Measurements from ENCODE around the gene PERM1. TPM values are rescaled to one million over a fixed set of nuclear protein-coding genes. Genes with fewer than 3 reads are reported as not detected.
A peak's percentile ranks its signal among the peaks of the same experiment; 100 is the strongest.

PERM1 gene
- total and polyA plus RNA-seq, 2 of the 13 experiments (the other 11 are each of a cell fraction or from before 2014, with no cell fraction given), result 0.04 to 0.29 TPM

GRCh38 chr1:963746-964525, 18.0 kb downstream of the PERM1 start:
- FAIRE-seq, result no peak

DNA sequence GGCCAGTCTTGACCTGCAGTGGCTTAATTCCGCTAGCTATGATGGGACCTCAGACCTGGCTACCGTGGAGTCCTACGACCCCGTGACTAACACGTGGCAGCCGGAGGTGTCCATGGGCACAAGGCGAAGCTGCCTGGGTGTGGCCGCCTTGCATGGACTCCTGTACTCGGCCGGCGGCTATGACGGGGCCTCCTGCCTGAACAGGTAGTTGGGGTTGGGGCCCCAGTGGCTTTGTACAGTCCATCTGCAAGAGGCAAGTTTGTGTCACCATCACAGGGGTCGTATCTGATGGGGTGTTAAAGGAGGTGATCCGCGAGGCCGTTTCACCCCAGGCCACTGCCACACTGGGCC, 18.6 kb downstream of the PERM1 start:
- in situ Hi-C loops (cut with HindIII; ENCODE audit: extremely low pct_ligation_motif_present, low pct_unique_long_range_greater_than_20kb), result no loop called here
- Histone ChIP-seq H2AFZ (ENCODE audit: low read length) (no peak overlapping the region), H3K79me2 (ENCODE audit: insufficient read depth, low read length) (peaks cover 7% of the 10 kb centered on the region), H3K4me2 (ENCODE audit: low read depth, low read length) (no peak overlapping the region), H3K4me3 (replicated peaks in 1 of 3; ENCODE audit: insufficient read depth in 1 of 3, low read depth in 2 of 3, low read length in 3 of 3) (no peak overlapping the region), H3K9me3 (ENCODE audit: low read length) (no peaks in the 10 kb centered on the region), H3K27ac (ENCODE audit: extremely low read length, insufficient read depth, low read length) (no peak overlapping the region), H3K4me1 (ENCODE audit: insufficient read depth, low read length) (peaks cover 29% of the 10 kb centered on the region), H3K36me3 (replicated peaks in 1 of 2; ENCODE audit: control insufficient read depth in 1 of 2, insufficient read depth in 2 of 2, low read length in 2 of 2) (peaks cover 0 to 6% of the 10 kb centered on the region in 2 experiments; a peak in 1 of 5 replicates), H3K9ac (ENCODE audit: insufficient read depth, low read depth, low read length) (no peak overlapping the region), H3K27me3 (ENCODE audit: control insufficient read depth in 1 of 2, insufficient read depth in 2 of 2, low read length in 2 of 2) (peaks cover 0 to 4% of the 10 kb centered on the region in 2 experiments; a peak in 2 of 5 replicates), H4K20me1 (ENCODE audit: insufficient read depth, low read length) (peaks cover 6% of the 10 kb centered on the region; the same call in 1 of the 2 replicates)
- 96% methylated on average over 13 of the region's 16 CpGs for WGBS (ENCODE audit: low lambda C conversion rate)
- POLR2A ChIA-PET, result no interaction called here
- TF ChIP-seq, protein P1, sequence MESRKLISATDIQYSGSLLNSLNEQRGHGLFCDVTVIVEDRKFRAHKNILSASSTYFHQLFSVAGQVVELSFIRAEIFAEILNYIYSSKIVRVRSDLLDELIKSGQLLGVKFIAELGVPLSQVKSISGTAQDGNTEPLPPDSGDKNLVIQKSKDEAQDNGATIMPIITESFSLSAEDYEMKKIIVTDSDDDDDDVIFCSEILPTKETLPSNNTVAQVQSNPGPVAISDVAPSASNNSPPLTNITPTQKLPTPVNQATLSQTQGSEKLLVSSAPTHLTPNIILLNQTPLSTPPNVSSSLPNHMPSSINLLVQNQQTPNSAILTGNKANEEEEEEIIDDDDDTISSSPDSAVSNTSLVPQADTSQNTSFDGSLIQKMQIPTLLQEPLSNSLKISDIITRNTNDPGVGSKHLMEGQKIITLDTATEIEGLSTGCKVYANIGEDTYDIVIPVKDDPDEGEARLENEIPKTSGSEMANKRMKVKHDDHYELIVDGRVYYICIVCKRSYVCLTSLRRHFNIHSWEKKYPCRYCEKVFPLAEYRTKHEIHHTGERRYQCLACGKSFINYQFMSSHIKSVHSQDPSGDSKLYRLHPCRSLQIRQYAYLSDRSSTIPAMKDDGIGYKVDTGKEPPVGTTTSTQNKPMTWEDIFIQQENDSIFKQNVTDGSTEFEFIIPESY (CRISPR knock-in tag; IDR thresholded peaks at IDR 0.05), result 0 out of 2 replicates have a peak, but pooled peaks have one; percentile 6
- no peak for TF ChIP-seq ZBTB8A (CRISPR knock-in tag; IDR thresholded peaks at IDR 0.05; ENCODE audit: borderline replicate concordance, low read depth)
- ATAC-seq (no peak), FAIRE-seq (no peak), DNase-seq (ENCODE audit: low spot score) (no peak)
- intact Hi-C loops (cut with micrococcal nuclease; ENCODE audit: unreplicated experiment), result no loop called here
- CTCF ChIA-PET (ENCODE audit: low intra/inter-chr PET ratio, low total read pairs), result no interaction called here
- BruUV-seq (replicated peaks), result no TSS peak

More at GRCh38 chr1:963746-964525, 18.0 kb downstream of the PERM1 start:
- no peak overlapping the region for H3K4me2 ChIP-seq (ENCODE audit: low read depth, low read length)
- intact Hi-C loops (cut with micrococcal nuclease; ENCODE audit: unreplicated experiment) (no loop called here), in situ Hi-C loops (cut with HindIII; ENCODE audit: extremely low pct_ligation_motif_present, low pct_unique_long_range_greater_than_20kb) (no loop called here)
- no peak overlapping the region for H3K27ac ChIP-seq (ENCODE audit: extremely low read length, insufficient read depth, low read length)
- no peaks in the 10 kb centered on the region for H3K9me3 ChIP-seq (ENCODE audit: low read length)
- WGBS (ENCODE audit: low lambda C conversion rate), result over 99% methylated on average over 20 of the region's 47 CpGs
- no peak overlapping the region for H2AFZ ChIP-seq (ENCODE audit: low read length)
- POLR2A ChIA-PET, result no interaction called here
- TF ChIP-seq ZNF543 (CRISPR knock-in tag; IDR thresholded peaks at IDR 0.05) (no peak), SSRP1 (CRISPR knock-in tag; IDR thresholded peaks at IDR 0.05) (no peak), ZBTB1 (CRISPR knock-in tag; IDR thresholded peaks at IDR 0.05; ENCODE audit: borderline replicate concordance) (no peak), ATM (IDR thresholded peaks at IDR 0.05; ENCODE audit: borderline replicate concordance) (no peak), GLI4 (CRISPR knock-in tag; IDR thresholded peaks at IDR 0.05; ENCODE audit: borderline replicate concordance) (no peak), AGO2 (optimal IDR thresholded peaks at IDR 0.05; ENCODE audit: low read depth, low read length) (peak; percentile 45), SYNCRIP (IDR thresholded peaks at IDR 0.05; ENCODE audit: insufficient read depth, low read depth, low read length) (no peak), ZNF552 (CRISPR knock-in tag; IDR thresholded peaks at IDR 0.05; ENCODE audit: borderline replicate concordance) (no peak), RBFOX2 (IDR thresholded peaks at IDR 0.05; ENCODE audit: low read depth, low read length) (peak; percentile 45)
- TF ChIP-seq, protein P2, sequence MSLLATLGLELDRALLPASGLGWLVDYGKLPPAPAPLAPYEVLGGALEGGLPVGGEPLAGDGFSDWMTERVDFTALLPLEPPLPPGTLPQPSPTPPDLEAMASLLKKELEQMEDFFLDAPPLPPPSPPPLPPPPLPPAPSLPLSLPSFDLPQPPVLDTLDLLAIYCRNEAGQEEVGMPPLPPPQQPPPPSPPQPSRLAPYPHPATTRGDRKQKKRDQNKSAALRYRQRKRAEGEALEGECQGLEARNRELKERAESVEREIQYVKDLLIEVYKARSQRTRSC (CRISPR knock-in tag; IDR thresholded peaks at IDR 0.05; ENCODE audit: low read depth), result no peak
- H4K20me1 ChIP-seq (ENCODE audit: insufficient read depth, low read length), result no peaks in the 10 kb centered on the region
- CTCF ChIA-PET (ENCODE audit: low intra/inter-chr PET ratio, low total read pairs), result no interaction called here
- peaks cover 31% of the 10 kb centered on the region for H3K4me1 ChIP-seq (ENCODE audit: insufficient read depth, low read length)
- ATAC-seq, result no peak
- DNase-seq (ENCODE audit: low spot score), result no peak
- peaks cover 0 to 6% of the 10 kb centered on the region in 2 experiments; a peak in 1 of 5 replicates for H3K36me3 ChIP-seq (replicated peaks in 1 of 2; ENCODE audit: control insufficient read depth in 1 of 2, insufficient read depth in 2 of 2, low read length in 2 of 2)
- H3K79me2 ChIP-seq (ENCODE audit: insufficient read depth, low read length), result peaks cover under 1% of the 10 kb centered on the region
- H3K4me3 ChIP-seq (replicated peaks in 1 of 3; ENCODE audit: insufficient read depth in 1 of 3, low read depth in 2 of 3, low read length in 3 of 3), result no peak overlapping the region
- H3K9ac ChIP-seq (ENCODE audit: insufficient read depth, low read depth, low read length), result no peak overlapping the region
- H3K27me3 ChIP-seq (ENCODE audit: control insufficient read depth in 1 of 2, insufficient read depth in 2 of 2, low read length in 2 of 2), result no peaks in the 10 kb centered on the region; a peak in 2 of 5 replicates
- no TSS peak for BruUV-seq (replicated peaks)
